GM19023 (cell line): Measurements from ENCODE around the gene PRAC1.

ENCODE experiments used
- ATAC-seq: cut with Tn5 transposase; IDR thresholded peaks from one replicate; pipeline ENCODE4 v1.9.1; 2021; ENCODE audit warnings: mild to moderate bottlenecking, moderate library complexity; ENCODE audit not compliant: unreplicated experiment

The PRAC1 gene

GRCh38 chr17:48711128-48711527 is 11.2 kb downstream of the PRAC1 start:
- no peak for ATAC-seq

- no peak for ATAC-seq
Observed at GRCh38 chr17:48704361-48705248, 17.7 kb downstream of the PRAC1 start.

GRCh38 chr17:48701864-48702532 is 20.3 kb downstream of the PRAC1 start:
- ATAC-seq: no peak

- no peak for ATAC-seq
Observed at GRCh38 chr17:48693178-48693577, 29.1 kb downstream of the PRAC1 start.

- no peak for ATAC-seq
Observed at GRCh38 chr17:48692049-48692448, 30.3 kb downstream of the PRAC1 start.

GRCh38 chr17:48690655-48691054 is 31.7 kb downstream of the PRAC1 start:
- no peak for ATAC-seq

- no peak for ATAC-seq
Observed at GRCh38 chr17:48681609-48682008, 40.7 kb downstream of the PRAC1 start.

GRCh38 chr17:48679385-48680096 is 42.8 kb downstream of the PRAC1 start:
- ATAC-seq: no peak

GRCh38 chr17:48678141-48678971 is 44.0 kb downstream of the PRAC1 start:
- peak; percentile 66 for ATAC-seq

- ATAC-seq: no peak
Observed at GRCh38 chr17:48676963-48677558, 45.3 kb downstream of the PRAC1 start.

GRCh38 chr17:48672340-48672739 is 50.0 kb downstream of the PRAC1 start:
- ATAC-seq: no peak
